ENCODE measurements around the gene AFM.

DNA sequence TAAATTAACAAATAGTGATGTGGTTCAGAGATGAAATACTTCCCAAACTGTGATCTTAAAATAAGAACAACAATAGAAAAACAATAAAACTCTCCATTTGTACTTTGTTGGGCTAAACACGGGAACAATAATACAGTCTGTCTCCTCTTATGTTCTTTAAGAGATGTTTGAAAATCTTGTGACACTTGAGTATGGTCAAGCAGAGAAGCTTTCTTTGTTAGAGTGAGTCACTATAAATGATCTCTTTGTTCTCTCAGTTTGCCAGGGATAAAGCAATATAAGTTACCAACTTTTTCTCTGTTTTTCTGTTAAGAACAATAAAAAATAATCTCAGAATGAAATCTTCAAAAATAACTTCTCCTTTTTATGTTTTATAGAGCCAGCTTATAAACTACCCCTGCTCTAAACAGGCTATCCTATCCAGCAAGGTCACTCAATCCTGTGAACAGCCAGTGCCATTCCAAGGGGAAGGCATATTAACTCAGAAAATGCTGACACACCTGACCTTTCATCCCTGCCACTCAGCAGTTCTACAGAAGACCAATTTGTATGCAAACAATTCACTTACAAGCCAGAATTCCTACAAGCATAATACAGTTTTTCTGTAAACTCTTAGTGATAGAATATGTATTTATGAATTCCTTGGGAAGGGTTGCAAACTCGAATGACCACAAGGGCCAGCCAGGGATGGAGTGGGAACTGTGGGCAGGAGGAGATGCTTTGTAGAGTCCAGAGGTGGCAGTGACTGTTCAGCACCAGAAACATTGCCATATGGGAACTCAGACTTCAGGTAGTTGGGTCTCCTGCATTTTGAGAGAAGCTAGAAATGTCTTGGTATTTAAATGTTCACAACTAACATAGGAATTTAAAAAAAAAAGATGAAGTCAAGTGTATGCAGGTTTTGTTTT is 52.2 kb downstream of the AFM start:
- TF ChIP-seq U2AF1 (optimal IDR thresholded peaks at IDR 0.05; ENCODE audit: low read depth, low read length) (no peak), ZNF782 (CRISPR knock-in tag; IDR thresholded peaks at IDR 0.05; ENCODE audit: borderline replicate concordance) (no peak), RBFOX2 (IDR thresholded peaks at IDR 0.05; ENCODE audit: low read depth, low read length) (no peak), ZNF12 (CRISPR knock-in tag; IDR thresholded peaks at IDR 0.05) (no peak), ZFY (CRISPR knock-in tag; IDR thresholded peaks at IDR 0.05) (no peak), NBN (conservative IDR thresholded peaks at IDR 0.05) (no peak), NFYB (CRISPR knock-in tag; IDR thresholded peaks at IDR 0.05) (no peak)
- TF ChIP-seq, protein P1, sequence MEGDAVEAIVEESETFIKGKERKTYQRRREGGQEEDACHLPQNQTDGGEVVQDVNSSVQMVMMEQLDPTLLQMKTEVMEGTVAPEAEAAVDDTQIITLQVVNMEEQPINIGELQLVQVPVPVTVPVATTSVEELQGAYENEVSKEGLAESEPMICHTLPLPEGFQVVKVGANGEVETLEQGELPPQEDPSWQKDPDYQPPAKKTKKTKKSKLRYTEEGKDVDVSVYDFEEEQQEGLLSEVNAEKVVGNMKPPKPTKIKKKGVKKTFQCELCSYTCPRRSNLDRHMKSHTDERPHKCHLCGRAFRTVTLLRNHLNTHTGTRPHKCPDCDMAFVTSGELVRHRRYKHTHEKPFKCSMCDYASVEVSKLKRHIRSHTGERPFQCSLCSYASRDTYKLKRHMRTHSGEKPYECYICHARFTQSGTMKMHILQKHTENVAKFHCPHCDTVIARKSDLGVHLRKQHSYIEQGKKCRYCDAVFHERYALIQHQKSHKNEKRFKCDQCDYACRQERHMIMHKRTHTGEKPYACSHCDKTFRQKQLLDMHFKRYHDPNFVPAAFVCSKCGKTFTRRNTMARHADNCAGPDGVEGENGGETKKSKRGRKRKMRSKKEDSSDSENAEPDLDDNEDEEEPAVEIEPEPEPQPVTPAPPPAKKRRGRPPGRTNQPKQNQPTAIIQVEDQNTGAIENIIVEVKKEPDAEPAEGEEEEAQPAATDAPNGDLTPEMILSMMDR (CRISPR knock-in tag; IDR thresholded peaks at IDR 0.05): no peak
